HEK293T (cell line): ENCODE data around the gene DNAH1.

Experiments
- CTCF ChIA-PET: fragments of 350-600 bp; formaldehyde crosslinking; extraction: SDS; loops from one replicate; lab custom pipeline; 2021; ENCODE audit warnings: antibody characterized with exemption, inconsistent platforms; lab: Yijun Ruan, JAX
- POLR2A ChIA-PET: fragments of 350-600 bp; formaldehyde crosslinking; extraction: SDS; loops from one replicate; lab custom pipeline; 2020; ENCODE audit warnings: antibody characterized with exemption, inconsistent platforms; lab: Yijun Ruan, JAX
- DNase-seq: peaks from one replicate; pipeline ENCODE4 v3.0.0; 2012; ENCODE audit warnings: mixed read lengths; ENCODE audit errors: extremely low spot score
- ARNT ChIP-seq: fragments of 450-650 bp; IDR thresholded peaks from 2 replicates; pipeline ENCODE4 v1.6.1; 2017; ENCODE audit warnings: mild to moderate bottlenecking
- BHLHE40 ChIP-seq: fragments of 450-650 bp; IDR thresholded peaks from 2 replicates; pipeline ENCODE4 v1.6.1; 2016; ENCODE audit warnings: mild to moderate bottlenecking, moderate library complexity, borderline replicate concordance
- CTBP1 ChIP-seq: fragments of 450-650 bp; IDR thresholded peaks from 2 replicates; pipeline ENCODE4 v1.6.1; 2016; ENCODE audit warnings: borderline replicate concordance
- ELF4 ChIP-seq: fragments of 450-650 bp; IDR thresholded peaks from 2 replicates; pipeline ENCODE4 v1.6.1; 2017; ENCODE audit warnings: antibody characterized with exemption
- FOXA1 ChIP-seq: fragments of 450-650 bp; IDR thresholded peaks from 2 replicates; pipeline ENCODE4 v1.6.1; 2016; ENCODE audit warnings: mild to moderate bottlenecking
- FOXK2 ChIP-seq: fragments of 450-650 bp; IDR thresholded peaks from 2 replicates; pipeline ENCODE4 v1.6.1; 2016; ENCODE audit warnings: mild to moderate bottlenecking
- FOXM1 ChIP-seq: fragments of 450-650 bp; IDR thresholded peaks from 2 replicates; pipeline ENCODE4 v1.6.1; 2017; ENCODE audit warnings: mild to moderate bottlenecking, borderline replicate concordance
- HDGF ChIP-seq: fragments of 450-650 bp; IDR thresholded peaks from 2 replicates; pipeline ENCODE4 v1.6.1; 2017; ENCODE audit warnings: antibody characterized with exemption, borderline replicate concordance
- L3MBTL2 ChIP-seq: fragments of 450-650 bp; conservative IDR thresholded peaks from 2 replicates; pipeline ENCODE4 v1.6.1; 2016; ENCODE audit warnings: mild to moderate bottlenecking
- LEF1 ChIP-seq: fragments of 450-650 bp; IDR thresholded peaks from 2 replicates; pipeline ENCODE4 v1.6.1; 2017; ENCODE audit warnings: mild to moderate bottlenecking, borderline replicate concordance
- NFRKB ChIP-seq: fragments of 450-650 bp; IDR thresholded peaks from 2 replicates; pipeline ENCODE4 v1.6.1; 2016; ENCODE audit warnings: mild to moderate bottlenecking, moderate library complexity
- SP1 ChIP-seq: fragments of 450-650 bp; IDR thresholded peaks from 2 replicates; pipeline ENCODE4 v1.6.1; 2017
- SUZ12 ChIP-seq: fragments of 450-650 bp; IDR thresholded peaks from 2 replicates; pipeline ENCODE4 v1.6.1; 2016; ENCODE audit warnings: mild to moderate bottlenecking
- TARDBP ChIP-seq: fragments of 450-650 bp; IDR thresholded peaks from 2 replicates; pipeline ENCODE4 v1.6.1; 2016
- ZNF384 ChIP-seq: fragments of 450-650 bp; IDR thresholded peaks from 2 replicates; pipeline ENCODE4 v1.6.1; 2016
- TF ChIP-seq, protein P1 (sequence below): fragments of 450-650 bp; IDR thresholded peaks from 2 replicates; pipeline ENCODE4 v1.6.1; 2016

The DNAH1 gene

DNA sequence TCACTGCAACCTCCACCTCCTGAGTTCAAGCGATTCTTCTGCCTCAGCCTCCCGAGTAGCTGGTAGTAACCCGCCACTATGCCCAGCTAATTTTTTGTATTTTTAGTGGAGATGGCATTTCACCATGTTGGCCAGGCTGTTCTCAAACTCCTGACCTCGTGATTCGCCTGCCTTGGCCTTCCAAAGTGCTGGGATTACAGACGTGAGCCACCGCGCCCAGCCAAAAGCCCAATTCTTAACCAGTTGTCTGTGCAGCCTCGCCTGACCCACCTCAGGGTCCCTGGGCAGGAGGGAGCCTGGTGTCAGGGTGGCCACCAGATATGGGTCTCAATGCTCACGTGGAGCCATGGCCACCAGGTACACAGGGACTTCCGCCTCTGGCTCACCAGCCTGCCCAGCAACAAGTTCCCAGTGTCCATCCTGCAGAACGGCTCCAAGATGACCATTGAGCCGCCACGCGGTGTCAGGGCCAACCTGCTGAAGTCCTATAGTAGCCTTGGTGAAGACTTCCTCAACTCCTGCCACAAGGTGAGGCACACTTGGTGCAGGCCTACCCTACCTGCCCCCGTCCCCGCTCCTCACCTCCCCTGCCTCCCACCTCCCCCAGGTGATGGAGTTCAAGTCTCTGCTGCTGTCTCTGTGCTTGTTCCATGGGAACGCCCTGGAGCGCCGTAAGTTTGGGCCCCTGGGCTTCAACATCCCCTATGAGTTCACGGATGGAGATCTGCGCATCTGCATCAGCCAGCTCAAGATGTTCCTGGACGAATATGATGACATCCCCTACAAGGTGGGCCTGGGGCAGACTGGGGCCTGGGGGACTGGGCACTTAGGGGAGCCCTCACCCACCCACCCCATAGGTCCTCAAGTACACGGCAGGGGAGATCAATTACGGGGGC, 80.1 kb downstream of the DNAH1 start:
- CTCF ChIA-PET, result no interaction called here
- DNase-seq, result no peak
- POLR2A ChIA-PET, result interaction anchor here (0.6 kb wide), 1 partner anchor 52 kb away, joined by 3 read pairs; no protein-coding TSS in a partner anchor
- TF ChIP-seq FOXA1, result no peak
- TF ChIP-seq, protein P1, sequence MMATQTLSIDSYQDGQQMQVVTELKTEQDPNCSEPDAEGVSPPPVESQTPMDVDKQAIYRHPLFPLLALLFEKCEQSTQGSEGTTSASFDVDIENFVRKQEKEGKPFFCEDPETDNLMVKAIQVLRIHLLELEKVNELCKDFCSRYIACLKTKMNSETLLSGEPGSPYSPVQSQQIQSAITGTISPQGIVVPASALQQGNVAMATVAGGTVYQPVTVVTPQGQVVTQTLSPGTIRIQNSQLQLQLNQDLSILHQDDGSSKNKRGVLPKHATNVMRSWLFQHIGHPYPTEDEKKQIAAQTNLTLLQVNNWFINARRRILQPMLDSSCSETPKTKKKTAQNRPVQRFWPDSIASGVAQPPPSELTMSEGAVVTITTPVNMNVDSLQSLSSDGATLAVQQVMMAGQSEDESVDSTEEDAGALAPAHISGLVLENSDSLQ, result no peak
- no peak for TF ChIP-seq NFRKB
- no peak for TF ChIP-seq SUZ12

DNA sequence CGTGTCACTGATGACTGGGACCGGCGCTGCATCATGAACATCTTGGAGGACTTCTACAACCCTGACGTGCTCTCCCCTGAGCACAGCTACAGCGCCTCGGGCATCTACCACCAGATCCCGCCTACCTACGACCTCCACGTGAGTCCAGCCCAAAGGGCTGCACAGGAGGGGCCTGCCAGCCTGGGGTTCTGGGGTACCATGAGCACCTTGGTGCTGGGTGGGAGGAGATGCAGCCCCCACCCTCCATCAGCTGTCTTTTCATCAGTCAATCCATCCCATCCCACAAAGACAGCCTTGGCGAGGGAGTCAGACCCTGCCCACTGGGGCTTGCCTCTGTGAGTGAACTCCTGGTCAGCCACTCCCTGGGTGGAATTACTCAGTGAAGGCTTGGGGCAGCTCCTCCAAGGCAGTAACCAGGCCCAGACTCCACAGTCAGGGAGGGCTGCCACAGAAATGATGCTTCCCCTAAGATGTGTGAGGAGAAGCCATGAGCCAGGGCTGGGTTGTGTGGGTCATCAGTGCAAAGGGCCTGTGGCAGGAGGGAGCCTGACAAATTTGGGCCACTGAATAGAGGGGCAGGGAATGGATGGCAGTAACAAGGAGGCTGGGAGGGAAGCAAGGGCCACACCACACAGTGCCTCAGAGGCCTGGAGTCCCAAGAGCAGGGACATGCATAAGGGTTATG, 80.9 kb downstream of the DNAH1 start:
- TF ChIP-seq BHLHE40 (no peak), HDGF (no peak), SUZ12 (no peak), FOXK2 (no peak), ZNF384 (no peak), L3MBTL2 (no peak), SP1 (no peak), LEF1 (no peak)
- ChIA-PET CTCF (no interaction called here), POLR2A (no interaction called here)
- DNase-seq, result no peak

GRCh38 chr3:52397676-52398399, 81.7 kb downstream of the DNAH1 start:
- ChIA-PET POLR2A (no interaction called here), CTCF (interaction anchor here (1.5 kb wide), 2 partner anchors 8 to 13 kb away, joined by 3 to 4 read pairs; no protein-coding TSS in a partner anchor)
- no peak for TF ChIP-seq FOXA1
- no peak for TF ChIP-seq LEF1
- TF ChIP-seq FOXM1, result no peak
- no peak for TF ChIP-seq ZNF384
- no peak for TF ChIP-seq NFRKB
- TF ChIP-seq SUZ12, result no peak
- TF ChIP-seq FOXK2, result no peak
- no peak for TF ChIP-seq CTBP1
- TF ChIP-seq HDGF, result no peak
- TF ChIP-seq BHLHE40, result no peak
- no peak for TF ChIP-seq ELF4
- TF ChIP-seq ARNT, result no peak
- TF ChIP-seq SP1, result no peak
- DNase-seq, result no peak

DNA sequence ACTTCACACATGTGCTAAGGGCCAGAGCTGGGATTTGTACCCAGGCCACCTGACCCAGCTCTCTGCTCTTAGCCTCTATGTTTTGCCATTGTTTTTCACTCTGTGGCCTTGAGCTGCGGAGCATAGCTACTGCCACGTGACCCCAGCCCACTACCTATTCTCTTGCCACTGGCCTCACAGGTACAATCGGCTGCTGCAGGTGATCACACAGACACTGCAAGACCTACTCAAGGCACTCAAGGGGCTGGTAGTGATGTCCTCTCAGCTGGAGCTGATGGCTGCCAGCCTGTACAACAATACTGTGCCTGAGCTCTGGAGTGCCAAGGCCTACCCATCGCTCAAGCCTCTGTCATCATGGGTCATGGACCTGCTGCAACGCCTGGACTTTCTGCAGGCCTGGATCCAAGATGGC, 82.6 kb downstream of the DNAH1 start:
- ChIA-PET CTCF (interaction anchor here (0.8 to 1.5 kb wide), 3 partner anchors 9 to 14 kb away, joined by 3 to 4 read pairs (median 3); no protein-coding TSS in a partner anchor), POLR2A (interaction anchor here (0.9 kb wide), 1 partner anchor 10 kb away, joined by 3 read pairs; no protein-coding TSS in a partner anchor)
- TF ChIP-seq ARNT (no peak), LEF1 (no peak), SP1 (no peak), FOXA1 (no peak), BHLHE40 (no peak), CTBP1 (no peak), FOXM1 (no peak), TARDBP (no peak), NFRKB (no peak), ZNF384 (no peak), L3MBTL2 (no peak), HDGF (no peak), SUZ12 (no peak), ELF4 (no peak)
- TF ChIP-seq, protein P1, result no peak
- no peak for DNase-seq

GRCh38 chr3:52399131-52399530, 83.0 kb downstream of the DNAH1 start:
- POLR2A ChIA-PET, result interaction anchor here (0.9 kb wide), 1 partner anchor 11 kb away, joined by 3 read pairs; no protein-coding TSS in a partner anchor
- TF ChIP-seq L3MBTL2 (no peak), ZNF384 (no peak), LEF1 (no peak), FOXM1 (no peak), ARNT (no peak), CTBP1 (no peak), HDGF (no peak), SUZ12 (no peak), BHLHE40 (no peak), TARDBP (no peak)
- CTCF ChIA-PET, result interaction anchor here (0.8 to 1.5 kb wide), 3 partner anchors 10 to 14 kb away, joined by 3 to 4 read pairs (median 3); no protein-coding TSS in a partner anchor
- DNase-seq, result no peak

- no peak for DNase-seq
- TF ChIP-seq L3MBTL2, result no peak
- no peak for TF ChIP-seq TARDBP
- no peak for TF ChIP-seq HDGF
- no peak for TF ChIP-seq ARNT
- TF ChIP-seq NFRKB, result no peak
- TF ChIP-seq BHLHE40, result no peak
- TF ChIP-seq ELF4, result no peak
- TF ChIP-seq, protein P1, result no peak
- ChIA-PET POLR2A (interaction anchor here (0.9 kb wide), 1 partner anchor 11 kb away, joined by 3 read pairs; no protein-coding TSS in a partner anchor), CTCF (interaction anchor here (1.5 kb wide), 1 partner anchor 15 kb away, joined by 4 read pairs; no protein-coding TSS in a partner anchor)
Observed at GRCh38 chr3:52399593-52399992, 83.5 kb downstream of the DNAH1 start.
